Inflammatory macrophage treated with lipopolysaccharide for 1 hour (primary cell): ENCODE results near the gene RICTOR.
A peak's percentile ranks its signal among the peaks of the same experiment; 100 is the strongest.

Experiments used
- DNase-seq, 2 donors: peaks; one replicate each; pipeline ENCODE4 v3.0.0-alpha.2; 2020 to 2022

Gene RICTOR

DNA sequence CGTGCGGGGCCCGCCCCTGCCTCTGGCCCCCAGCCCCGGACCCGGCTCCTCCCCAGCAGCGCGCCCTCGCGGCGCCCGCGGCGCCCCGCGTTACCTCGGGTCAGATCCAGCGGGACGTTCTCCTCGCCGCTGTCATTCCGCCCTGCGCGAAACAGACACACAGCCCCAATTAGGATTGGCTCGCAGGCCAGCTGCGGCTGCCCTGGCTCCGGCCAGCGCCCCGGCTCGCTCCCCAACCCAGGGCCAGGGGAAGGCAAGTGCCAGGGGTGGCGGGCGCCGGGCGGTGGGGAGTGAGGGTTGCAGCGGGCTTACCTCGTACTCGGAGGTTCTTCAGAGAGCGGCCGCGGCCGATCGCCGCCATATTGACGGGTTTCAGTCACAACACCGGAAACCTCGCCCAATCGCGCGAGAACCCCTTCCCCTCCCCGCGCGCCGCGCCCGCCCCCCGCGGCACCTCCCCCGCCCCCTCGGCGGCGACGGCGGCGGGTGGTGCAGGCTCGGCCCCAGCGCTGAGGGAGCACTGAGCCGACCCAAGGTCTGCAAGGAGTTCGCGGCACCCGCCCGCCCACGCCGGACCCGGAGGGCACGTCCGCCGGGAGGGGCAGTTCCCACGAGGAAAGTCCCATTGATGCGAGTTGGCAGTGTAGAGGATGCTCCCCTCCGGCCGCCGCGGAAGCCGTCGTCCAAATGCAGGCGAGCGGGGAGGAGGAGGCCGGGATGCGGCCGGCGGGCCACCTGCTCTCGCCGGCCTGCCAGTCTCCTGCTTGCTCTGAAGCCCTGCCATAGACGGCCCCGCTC, at the start of gene RICTOR:
Gene RICTOR (minus strand): TSS at position 383 of the 798 bp plus-strand sequence. CDS start 22 bp downstream, at position 361.
- DNase-seq, result peak; percentile 92 to 93

DNA sequence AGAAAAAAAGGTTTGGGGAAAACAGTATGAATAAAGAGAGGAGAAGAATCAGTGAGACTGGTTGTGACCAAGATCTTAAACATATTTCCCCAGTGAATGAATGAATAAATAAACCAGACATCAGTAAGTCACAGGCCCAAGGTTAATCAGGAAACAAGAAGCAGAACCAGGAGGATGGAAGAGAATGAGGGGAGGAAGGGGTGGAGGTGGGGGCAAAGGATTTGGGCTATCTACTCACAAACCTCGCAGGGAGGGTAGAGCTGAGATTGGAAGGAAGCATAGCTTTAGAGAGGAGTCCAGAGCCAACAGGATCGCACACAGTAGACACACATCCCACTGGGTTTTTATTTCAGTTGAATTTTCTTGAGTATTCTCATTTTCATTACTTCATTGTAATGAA, 47.7 kb upstream of the RICTOR start:
- DNase-seq, result no peak

DNA sequence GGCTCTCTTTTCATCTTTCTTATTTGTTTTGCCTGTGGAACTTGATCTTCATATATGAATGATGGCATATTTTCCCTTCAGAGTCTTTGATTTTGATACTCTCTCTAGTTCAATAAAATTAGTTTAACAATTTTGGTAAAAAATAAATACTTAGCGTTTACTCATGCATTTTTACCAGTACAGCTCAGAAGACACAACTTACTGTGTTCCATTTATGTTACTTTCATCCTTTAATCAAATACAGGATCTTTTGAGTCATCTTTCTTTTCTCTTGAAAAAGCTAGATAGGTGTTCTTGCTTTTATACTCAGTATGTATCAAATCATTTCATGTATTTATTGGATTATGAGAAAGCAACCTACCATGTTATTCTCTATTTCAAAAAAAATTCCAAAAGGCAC, 47.1 kb upstream of the RICTOR start:
- DNase-seq, result no peak

- DNase-seq, result no peak
Measured at GRCh38 chr5:39120052-39120420, 45.8 kb upstream of the RICTOR start.

DNA sequence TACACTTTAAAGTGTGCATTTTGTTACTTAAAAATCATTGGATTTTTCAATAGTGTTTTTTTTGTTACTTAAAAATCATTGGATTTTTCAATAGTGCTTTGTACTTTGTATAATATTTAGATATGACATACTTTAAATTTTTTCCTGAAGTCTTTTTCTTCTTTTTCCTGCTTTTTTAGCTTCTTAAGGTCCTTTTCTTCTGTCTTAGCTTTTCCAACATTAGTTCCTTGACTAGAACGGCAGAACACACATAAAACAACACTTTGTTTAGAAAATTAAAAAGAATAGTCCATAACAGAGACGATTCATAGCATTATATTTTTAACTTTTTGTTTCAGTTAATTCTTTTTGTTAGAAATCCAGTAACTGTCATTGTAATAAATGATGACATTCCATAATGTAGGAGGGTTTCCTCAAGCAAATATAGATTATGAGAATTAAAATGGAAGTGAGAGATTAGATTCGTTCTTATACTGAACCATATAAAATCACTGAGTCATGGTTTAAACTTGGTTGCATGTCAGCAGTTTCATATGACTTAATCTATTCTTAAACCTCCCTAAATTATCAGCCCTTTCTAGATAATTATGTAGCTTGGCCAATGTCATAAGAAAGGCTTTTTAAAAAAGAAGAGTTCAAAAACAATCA, 45.3 kb upstream of the RICTOR start:
- DNase-seq, result no peak

DNA sequence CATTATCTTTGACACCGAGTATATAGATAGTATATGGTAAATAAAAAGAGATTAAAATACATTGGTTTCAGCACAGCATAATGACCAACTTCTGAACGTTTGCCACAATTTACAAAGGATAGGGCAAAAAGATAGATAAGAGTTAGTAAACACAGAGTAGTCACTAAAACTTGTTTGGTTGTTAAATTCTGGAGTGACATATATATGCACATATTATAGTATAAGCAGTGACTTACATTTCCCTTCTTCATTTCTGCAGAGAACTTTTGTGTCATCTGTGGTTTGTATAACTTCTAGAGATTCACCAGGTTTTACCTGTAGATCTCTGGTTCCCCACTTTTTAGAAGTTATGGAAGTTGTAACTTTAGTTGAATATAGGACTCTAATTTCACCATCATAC, 44.4 kb upstream of the RICTOR start:
- DNase-seq, result no peak

GRCh38 chr5:39117401-39117800, 43.2 kb upstream of the RICTOR start:
- DNase-seq, result no peak

DNA sequence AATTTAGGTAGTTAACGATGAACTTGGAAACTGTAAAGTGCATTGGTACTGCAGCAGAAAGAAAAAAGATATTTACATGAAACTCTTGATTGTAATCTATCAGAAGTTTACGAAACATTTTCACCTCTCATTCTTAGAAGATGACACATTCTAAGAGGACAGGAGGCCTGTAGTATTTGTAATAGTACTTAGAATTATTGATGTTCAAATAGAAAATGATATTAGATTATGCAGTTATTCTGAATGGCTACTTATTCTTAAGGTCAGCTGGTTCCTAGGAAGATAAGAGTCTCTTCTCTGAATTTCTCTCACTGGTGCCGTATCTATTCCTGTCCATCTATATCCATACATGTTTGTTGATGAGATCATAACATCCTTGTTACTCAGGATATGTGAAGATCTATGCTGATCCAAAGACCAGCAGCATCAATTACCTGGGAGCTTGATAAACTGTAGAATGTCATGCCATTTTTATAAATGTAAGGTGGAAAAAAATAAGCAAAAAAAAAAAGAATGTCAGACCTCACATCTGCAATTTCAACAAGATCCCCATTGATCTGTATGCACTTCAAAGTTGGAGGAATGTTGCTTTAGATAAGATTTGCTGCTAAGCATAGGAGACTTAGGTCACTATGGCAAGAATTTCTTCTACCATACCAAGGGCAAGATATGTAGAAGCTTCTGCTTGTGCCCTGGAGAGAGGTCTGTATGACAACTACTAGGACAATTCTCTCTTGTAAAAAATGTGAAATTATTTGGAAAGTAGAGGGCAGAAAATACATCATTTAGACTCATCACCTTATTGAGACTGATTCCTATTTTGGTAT, 42.4 kb upstream of the RICTOR start:
- no peak for DNase-seq

DNA sequence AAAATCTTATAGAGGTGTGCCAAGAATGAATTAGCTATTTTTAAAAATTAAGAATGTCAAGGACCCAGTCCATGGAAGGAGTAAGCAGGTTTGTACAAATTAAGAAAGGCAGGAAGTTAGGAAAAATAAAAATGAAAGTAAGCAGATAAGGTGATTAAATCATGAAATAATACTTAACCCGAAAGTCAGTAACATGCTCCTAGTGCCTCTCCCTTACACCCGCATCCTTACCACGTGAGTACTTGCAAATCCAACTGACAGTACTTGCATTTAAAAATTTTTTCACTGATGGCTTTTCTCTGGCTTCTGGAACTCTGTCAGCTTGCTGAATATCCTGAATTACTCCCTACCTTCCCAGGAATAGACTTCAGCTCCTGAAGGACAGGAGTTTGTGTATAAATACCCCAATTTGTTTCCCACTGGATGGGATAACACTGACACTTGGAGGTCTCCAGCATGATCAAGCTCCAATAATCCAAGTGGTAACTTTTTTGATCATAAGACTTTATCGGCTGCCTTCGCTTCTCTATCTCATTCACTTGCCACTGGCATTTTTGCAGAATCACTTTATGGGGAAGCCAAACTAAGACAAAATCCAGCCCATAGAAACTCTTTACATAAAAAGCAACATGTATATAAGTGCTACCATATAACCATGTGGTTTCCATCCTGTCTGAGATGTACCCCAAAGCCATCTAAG, 41.6 kb upstream of the RICTOR start:
- DNase-seq, result no peak

- DNase-seq, result no peak
Measured at GRCh38 chr5:39114155-39114554, 40.0 kb upstream of the RICTOR start.

GRCh38 chr5:39113354-39113953, 39.3 kb upstream of the RICTOR start:
- peak in 1 of 2 donors; percentile 1 for DNase-seq

DNA sequence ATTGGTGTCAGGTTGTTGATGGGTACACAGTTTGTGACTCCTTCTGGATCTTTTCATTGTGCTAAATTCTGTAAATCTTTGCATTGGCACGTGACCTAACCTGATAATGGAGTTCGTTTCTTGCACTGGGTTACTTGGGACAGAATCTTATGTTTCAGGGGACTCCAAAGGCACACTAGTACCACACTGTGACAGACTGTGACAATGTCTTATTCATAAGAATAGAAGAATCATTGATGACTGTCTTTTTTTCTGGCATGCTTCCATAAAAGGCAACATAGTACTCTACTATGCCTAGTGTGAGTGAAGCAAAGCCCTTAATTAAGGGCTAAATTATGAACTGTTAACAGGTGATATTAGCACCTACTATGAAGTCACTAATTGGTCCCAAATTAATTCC, 35.4 kb upstream of the RICTOR start:
- DNase-seq, result no peak

GRCh38 chr5:39108987-39109386, 34.8 kb upstream of the RICTOR start:
- no peak for DNase-seq

DNA sequence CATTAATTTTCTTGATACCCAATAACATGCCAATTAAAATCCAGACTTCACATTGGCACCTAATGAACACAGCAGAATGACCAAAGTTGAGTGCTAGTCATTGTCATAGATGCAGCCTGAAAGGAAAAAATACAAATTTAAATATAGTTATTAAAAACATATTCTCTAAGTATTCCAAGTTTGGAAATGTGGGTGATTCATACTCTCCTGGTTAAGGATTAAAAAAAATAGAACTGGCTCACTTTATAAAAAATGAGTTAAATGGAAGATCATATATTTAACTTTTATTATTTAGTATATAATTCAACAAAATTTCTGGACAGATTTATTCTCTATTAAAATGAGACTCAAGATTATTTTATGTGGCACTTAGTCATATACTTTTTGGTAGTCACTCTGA, 33.2 kb upstream of the RICTOR start:
- DNase-seq, result no peak

GRCh38 chr5:39106322-39106721, 32.1 kb upstream of the RICTOR start:
- DNase-seq, result peak in 1 of 2 donors; percentile 8

DNA sequence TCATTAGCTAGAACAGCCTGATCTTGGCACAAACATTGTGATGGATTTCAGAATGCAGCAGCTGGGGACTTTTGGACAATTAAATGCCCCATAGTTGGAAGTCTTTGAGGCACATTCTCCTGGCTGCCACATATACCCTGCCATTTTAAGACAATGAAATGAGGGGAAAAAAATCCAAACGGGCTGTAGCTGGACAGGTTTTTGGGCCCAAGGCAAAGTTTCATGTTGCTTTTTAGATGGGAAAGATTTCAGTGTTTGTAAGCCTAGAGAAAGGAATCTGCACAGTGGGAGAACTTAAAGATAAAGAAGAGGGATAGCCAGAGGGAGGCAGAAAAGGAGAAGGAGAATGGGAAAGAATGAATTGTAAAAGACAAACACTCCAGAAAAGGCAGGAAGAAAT, 30.0 kb upstream of the RICTOR start:
- DNase-seq, result no peak

GRCh38 chr5:39102684-39103155, 28.5 kb upstream of the RICTOR start:
- DNase-seq, result no peak

DNA sequence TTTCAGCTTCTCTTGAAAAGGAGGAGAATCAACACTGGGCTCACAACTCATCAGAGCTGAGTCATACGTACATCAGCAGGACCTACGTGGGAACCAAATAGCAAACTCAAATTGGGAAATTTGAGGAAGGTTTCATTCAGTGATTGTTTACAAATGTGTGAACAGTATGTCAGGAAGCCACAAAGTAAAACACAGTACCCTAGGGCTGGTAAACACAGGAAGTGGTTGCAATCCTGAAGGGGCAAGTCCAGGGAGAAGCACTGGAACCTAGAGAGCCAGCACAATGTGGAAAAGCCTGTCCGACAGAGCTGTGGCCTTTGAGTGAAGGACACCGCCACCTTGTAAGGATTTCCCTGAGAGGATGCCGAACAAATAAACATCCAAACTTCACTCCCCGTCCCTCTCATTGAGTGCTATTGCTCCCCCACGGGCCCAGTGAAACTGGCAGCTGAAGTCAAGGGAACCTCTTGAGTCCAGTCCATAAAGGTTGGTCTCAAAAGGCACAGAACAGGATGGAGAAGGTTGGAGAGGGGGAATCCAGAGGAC, 26.7 kb upstream of the RICTOR start:
- DNase-seq, result peak in 1 of 2 donors; percentile 32

DNA sequence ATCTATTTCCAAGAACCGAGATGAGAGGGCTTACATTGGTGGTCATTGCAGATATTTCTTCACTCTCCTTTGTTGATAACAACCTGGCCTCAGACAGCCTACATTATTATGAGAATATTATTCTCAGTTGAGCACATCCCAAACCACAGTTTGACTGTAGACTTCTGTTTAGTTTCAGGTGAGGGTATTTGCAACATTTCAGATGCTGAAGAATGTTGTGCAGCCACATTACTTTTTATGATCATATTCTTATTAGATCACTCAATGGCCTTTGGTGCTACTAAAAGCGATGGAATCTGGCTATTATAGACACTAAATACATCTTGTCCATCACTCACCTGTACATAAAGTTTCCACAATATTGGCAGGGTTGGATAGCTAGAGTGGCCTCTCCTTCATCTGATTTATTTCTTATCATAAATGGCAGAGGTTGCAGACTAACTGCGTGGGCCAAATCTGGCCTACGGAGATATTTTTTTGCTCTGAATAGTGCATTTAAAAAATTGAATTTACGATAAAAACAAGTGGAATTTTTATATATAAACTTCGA, 26.2 kb upstream of the RICTOR start:
- DNase-seq, result no peak

GRCh38 chr5:39099831-39100230, 25.6 kb upstream of the RICTOR start:
- no peak for DNase-seq

DNA sequence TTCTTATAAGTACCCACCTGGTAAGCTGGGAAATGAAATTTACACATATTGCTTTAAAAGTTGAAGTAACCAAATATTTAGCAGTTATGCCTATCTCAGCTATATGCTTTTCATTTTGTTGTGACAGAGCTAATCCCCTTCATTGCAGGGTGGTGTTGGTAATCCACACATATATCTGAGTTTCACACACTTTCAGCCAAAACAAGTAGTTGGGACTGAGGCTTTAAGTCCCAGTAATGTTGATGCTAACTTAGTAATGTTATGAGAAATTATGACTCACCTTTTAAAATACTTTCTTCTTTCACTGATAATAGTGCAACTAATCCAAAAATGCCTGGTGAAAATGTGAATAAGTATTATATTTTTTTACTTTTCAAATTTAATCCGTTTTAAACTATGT, 19.2 kb upstream of the RICTOR start:
- no peak for DNase-seq
